A549 (cell line): ENCODE data around the gene ALOX12.

Experiments
- BCL3 ChIP-seq: fragments of >200 bp; sonication (Bioruptor Twin); formaldehyde crosslinking; IDR thresholded peaks from 3 replicates; pipeline ENCODE4 v1.6.1; 2016
- CHD2 ChIP-seq: fragments of 150-350 bp; IDR thresholded peaks from 2 replicates; pipeline ENCODE4 v1.6.1; 2014; ENCODE audit warnings: low read length; ENCODE audit not compliant: partially characterized antibody
- EHMT2 ChIP-seq: fragments of 200-600 bp; sonication (generic); IDR thresholded peaks from 2 replicates; pipeline ENCODE4 v1.6.1; 2016; ENCODE audit warnings: antibody characterized with exemption, low read depth, mild to moderate bottlenecking, moderate library complexity
- EP300 ChIP-seq, 2 experiments: fragments of >200 bp; sonication (Bioruptor Twin); formaldehyde crosslinking; IDR thresholded peaks; 2 replicates in 1 of 2; 3 replicates in 1 of 2; pipeline ENCODE4 v1.6.1; 2016 to 2017
- FOSL2 ChIP-seq, 2 experiments: fragments of 450-650 bp in 1 of 2; fragments of >200 bp in 1 of 2; sonication (Bioruptor Twin) in 1 of 2; formaldehyde crosslinking; IDR thresholded peaks; 2 replicates each; pipeline versions ENCODE4 v1.5.0 to v1.6.1; 2016 to 2020; ENCODE audit warnings: mild to moderate bottlenecking in 1 of 2, moderate library complexity in 1 of 2
- JUN ChIP-seq, 2 experiments: fragments of >200 bp; sonication (Bioruptor Twin); formaldehyde crosslinking; IDR thresholded peaks; 2 replicates in 1 of 2; 3 replicates in 1 of 2; pipeline ENCODE4 v1.6.1; 2016 to 2017
- JUNB ChIP-seq: fragments of >200 bp; sonication (Bioruptor Twin); formaldehyde crosslinking; IDR thresholded peaks from 2 replicates; pipeline ENCODE4 v1.6.1; 2016
- RAD21 ChIP-seq, 2 experiments: fragments of >200 bp in 1 of 2; sonication (Bioruptor Twin) in 1 of 2; formaldehyde crosslinking in 1 of 2; IDR thresholded peaks in 1 of 2; conservative IDR thresholded peaks in 1 of 2; 2 replicates in 1 of 2; 3 replicates in 1 of 2; pipeline ENCODE4 v1.6.1; 2012 to 2018; ENCODE audit warnings: inconsistent platforms in 1 of 2
- RCOR1 ChIP-seq: fragments of 150-350 bp; IDR thresholded peaks from 2 replicates; pipeline ENCODE4 v1.6.1; 2014; ENCODE audit warnings: antibody characterized with exemption, low read length, low read depth
- RNF2 ChIP-seq: fragments of 200-600 bp; sonication (generic); IDR thresholded peaks from 2 replicates; pipeline ENCODE4 v1.6.1; 2016; ENCODE audit warnings: low read depth, mild to moderate bottlenecking, antibody characterized with exemption, moderate library complexity, borderline replicate concordance
- TF ChIP-seq, protein P1 (sequence below): fragments of >200 bp; sonication (Bioruptor Twin); formaldehyde crosslinking; IDR thresholded peaks from 3 replicates; pipeline ENCODE4 v1.5.1; 2016
- TF ChIP-seq, protein P2 (sequence below): IDR thresholded peaks from 2 replicates; pipeline ENCODE4 v1.6.1; 2012

GRCh38 chr17:6947745-6948144, 48.1 kb upstream of the ALOX12 start:
- TF ChIP-seq RNF2 = no peak
- no peak for TF ChIP-seq BCL3
- TF ChIP-seq FOSL2 (IDR thresholded peaks at IDR 0.05) = no peak
- no peak for TF ChIP-seq FOSL2 (CRISPR knock-in tag; IDR thresholded peaks at IDR 0.05)
- TF ChIP-seq, protein P1, sequence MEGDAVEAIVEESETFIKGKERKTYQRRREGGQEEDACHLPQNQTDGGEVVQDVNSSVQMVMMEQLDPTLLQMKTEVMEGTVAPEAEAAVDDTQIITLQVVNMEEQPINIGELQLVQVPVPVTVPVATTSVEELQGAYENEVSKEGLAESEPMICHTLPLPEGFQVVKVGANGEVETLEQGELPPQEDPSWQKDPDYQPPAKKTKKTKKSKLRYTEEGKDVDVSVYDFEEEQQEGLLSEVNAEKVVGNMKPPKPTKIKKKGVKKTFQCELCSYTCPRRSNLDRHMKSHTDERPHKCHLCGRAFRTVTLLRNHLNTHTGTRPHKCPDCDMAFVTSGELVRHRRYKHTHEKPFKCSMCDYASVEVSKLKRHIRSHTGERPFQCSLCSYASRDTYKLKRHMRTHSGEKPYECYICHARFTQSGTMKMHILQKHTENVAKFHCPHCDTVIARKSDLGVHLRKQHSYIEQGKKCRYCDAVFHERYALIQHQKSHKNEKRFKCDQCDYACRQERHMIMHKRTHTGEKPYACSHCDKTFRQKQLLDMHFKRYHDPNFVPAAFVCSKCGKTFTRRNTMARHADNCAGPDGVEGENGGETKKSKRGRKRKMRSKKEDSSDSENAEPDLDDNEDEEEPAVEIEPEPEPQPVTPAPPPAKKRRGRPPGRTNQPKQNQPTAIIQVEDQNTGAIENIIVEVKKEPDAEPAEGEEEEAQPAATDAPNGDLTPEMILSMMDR = no peak
- TF ChIP-seq RAD21 (conservative IDR thresholded peaks at IDR 0.05 in 1 of 2, IDR thresholded peaks at IDR 0.05 in 1 of 2) = no peak
- TF ChIP-seq, protein P2, sequence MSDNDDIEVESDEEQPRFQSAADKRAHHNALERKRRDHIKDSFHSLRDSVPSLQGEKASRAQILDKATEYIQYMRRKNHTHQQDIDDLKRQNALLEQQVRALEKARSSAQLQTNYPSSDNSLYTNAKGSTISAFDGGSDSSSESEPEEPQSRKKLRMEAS = no peak
- no peak for TF ChIP-seq EP300 (IDR thresholded peaks at IDR 0.05)
- no peak for TF ChIP-seq RCOR1
- no peak for TF ChIP-seq JUN (IDR thresholded peaks at IDR 0.05)
- TF ChIP-seq EHMT2 = no peak
- no peak for TF ChIP-seq CHD2
- TF ChIP-seq JUNB = no peak
